ENCODE data around the gene MRPL27. TPM values are rescaled to one million over a fixed set of nuclear protein-coding genes. Genes with fewer than 3 reads are reported as not detected.

The MRPL27 gene
- total and polyA plus RNA-seq, 2 of the 4 experiments (the other 2 are of a cell fraction): 176 to 202 TPM

DNA sequence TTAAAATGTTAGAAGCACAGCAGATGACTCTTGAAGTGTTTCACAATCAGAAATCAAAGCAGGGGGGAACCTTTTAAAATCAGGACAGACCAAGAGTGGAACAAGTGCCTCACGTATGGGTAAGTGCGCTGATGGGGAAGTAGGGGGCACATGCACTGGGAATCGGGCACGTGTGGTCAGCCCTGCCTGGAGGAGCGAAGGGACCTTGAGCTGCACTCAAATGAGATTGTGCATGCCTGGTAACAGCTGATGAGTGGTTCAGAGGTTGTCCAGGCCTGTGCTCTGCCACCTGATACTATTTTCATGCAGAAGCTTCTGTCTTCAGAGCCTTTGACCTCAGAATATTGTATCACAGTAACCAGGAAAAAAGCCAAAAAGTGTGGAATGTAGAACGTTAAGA is 40.8 kb downstream of the MRPL27 start:
- H3K18ac ChIP-seq (ENCODE audit: low read depth, low read length): no peak overlapping the region
- dilution Hi-C loops (cut with HindIII; ENCODE audit: low sequenced_read_pairs, unreplicated experiment): no loop called here
- no peaks in the 10 kb centered on the region for H4K20me1 ChIP-seq (ENCODE audit: insufficient read depth, low read length)
- H3K14ac ChIP-seq (replicated peaks; ENCODE audit: low read depth, low read length): no peak overlapping the region
- H2BK20ac ChIP-seq (ENCODE audit: low read depth, low read length): no peak overlapping the region
- no peaks in the 10 kb centered on the region for H3K79me1 ChIP-seq (ENCODE audit: low read depth in 1 of 2, low read length in 2 of 2)
- no peak overlapping the region for H3K4me3 ChIP-seq (ENCODE audit: insufficient read depth, low read depth, low read length)
- H3K56ac ChIP-seq (ENCODE audit: extremely low read depth, insufficient read depth, low read length): no peak overlapping the region
- ChIA-PET POLR2A (ENCODE audit: unreplicated experiment) (no interaction called here), CTCF (interaction anchor here (1.4 kb wide), 1 partner anchor 28 kb away, joined by 4 read pairs; no protein-coding TSS in a partner anchor)
- no peaks in the 10 kb centered on the region; the same call in 1 of the 2 replicates for H3K4me1 ChIP-seq (ENCODE audit: control insufficient read depth, insufficient read depth, low read length)
- H2BK120ac ChIP-seq (ENCODE audit: low read depth, low read length): no peak overlapping the region
- intact Hi-C loops (cut with micrococcal nuclease): no loop called here
- no TSS peak for BruUV-seq (replicated peaks)
- TF ChIP-seq RFX5 (IDR thresholded peaks at IDR 0.05; ENCODE audit: low read depth, low read length): peak; percentile 52; the same call in 1 of the 2 replicates
- peak; percentile 37 for TF ChIP-seq CEBPB (IDR thresholded peaks at IDR 0.05; ENCODE audit: low read depth, low read length)
- no peak for TF ChIP-seq BHLHE40 (IDR thresholded peaks at IDR 0.05; ENCODE audit: low read depth, low read length)
- H2AK9ac ChIP-seq (replicated peaks; ENCODE audit: low read depth, low read length, poor library complexity): no peak overlapping the region
- H3K4me2 ChIP-seq (ENCODE audit: low read depth, low read length): no peak overlapping the region
- no peak overlapping the region for H4K5ac ChIP-seq (ENCODE audit: low read depth, low read length)
- 80% methylated on average over 1 of the region's 6 CpGs; no CpG with 5 or more reads in 1 of the 2 experiments for WGBS, 2 experiments (ENCODE audit: extremely low coverage in 2 of 2, insufficient read length in 1 of 2)
- DNase-seq (no peak), ATAC-seq (ENCODE audit: low read depth) (no peak)
- no peak overlapping the region for H4K8ac ChIP-seq (ENCODE audit: low read depth in 2 of 2, low read length in 2 of 2)
- peaks cover 4% of the 10 kb centered on the region for H3K9me1 ChIP-seq (ENCODE audit: insufficient read depth, low read length)
- no peak overlapping the region for H3K27ac ChIP-seq (ENCODE audit: insufficient read depth, low read length)
- H2AK5ac ChIP-seq (ENCODE audit: low read depth, low read length): no peak overlapping the region
- in situ Hi-C loops (cut with MboI; ENCODE audit: low sequenced_read_pairs): no loop called here
- H2BK5ac ChIP-seq (ENCODE audit: low read depth, low read length, poor library complexity, severe bottlenecking): no peak overlapping the region
- H3K9ac ChIP-seq (ENCODE audit: low read depth, low read length): no peak overlapping the region
- no peak overlapping the region for H3K23ac ChIP-seq (ENCODE audit: low read depth, low read length)
- no peak overlapping the region for H4K91ac ChIP-seq (ENCODE audit: insufficient read depth, low read depth, low read length)
- no peaks in the 10 kb centered on the region for H3K36me3 ChIP-seq (ENCODE audit: control insufficient read depth, insufficient read depth, low read length)
- H3K27me3 ChIP-seq (ENCODE audit: control insufficient read depth, insufficient read depth, low read length): no peaks in the 10 kb centered on the region
- H3K4ac ChIP-seq (ENCODE audit: low read depth, low read length): no peak overlapping the region
- no peak overlapping the region for H2BK15ac ChIP-seq (ENCODE audit: low read depth, low read length)
- no peaks in the 10 kb centered on the region for H3K9me3 ChIP-seq (ENCODE audit: control insufficient read depth, insufficient read depth, low read length)
- H2AFZ ChIP-seq (replicated peaks; ENCODE audit: low read length, poor library complexity): no peak overlapping the region
